A549 (cell line): ENCODE measurements around the gene COPG1. TPM values are rescaled to one million over a fixed set of nuclear protein-coding genes. Genes with fewer than 3 reads are reported as not detected.

Source experiments
- ATAC-seq, 2 experiments: fragments of 200-7000 bp in 1 of 2; fragments of >200 bp in 1 of 2; cut with Nextera tagmentation in 1 of 2; cut with Tn5 transposase in 1 of 2; 3 replicates each; pipeline versions ENCODE4 v1.8.0 to v1.9.1; 2018 to 2020; ENCODE audit warnings: mild to moderate bottlenecking in 1 of 2, moderate library complexity in 1 of 2
- CTCF ChIA-PET: fragments of 300-600 bp; sonication (Branson Sonifier 250); formaldehyde crosslinking; extraction: SDS; loops from one replicate; lab custom pipeline; 2021; ENCODE audit warnings: antibody characterized with exemption, inconsistent platforms; lab: Yijun Ruan, JAX
- POLR2A ChIA-PET: fragments of 350-600 bp; formaldehyde crosslinking; extraction: SDS; loops from one replicate; lab custom pipeline; 2021; ENCODE audit warnings: antibody characterized with exemption, inconsistent platforms; lab: Yijun Ruan, JAX
- DNase-seq, 2 experiments: peaks; one replicate each; pipeline versions ENCODE4 v3.0.0 to v3.0.0-alpha.2; 2011 to 2016; ENCODE audit warnings: low read depth in 1 of 2, low spot score in 1 of 2
- FAIRE-seq: peaks from 2 replicates; lab custom pipeline; 2011; peaks lifted over from hg19 to GRCh38; lab: Jason Lieb, UNC
- H3K27ac ChIP-seq, 2 experiments: fragments of >200 bp; sonication (Bioruptor Twin); formaldehyde crosslinking; 3 replicates each; pipeline ENCODE4 v1.5.1; 2016 to 2017
- H3K4me1 ChIP-seq: fragments of >200 bp; sonication (Bioruptor Twin); formaldehyde crosslinking; 3 replicates; pipeline ENCODE4 v1.6.1; 2016
- H3K4me2 ChIP-seq: fragments of >200 bp; sonication (Bioruptor Twin); formaldehyde crosslinking; 3 replicates; pipeline ENCODE4 v1.6.1; 2016
- H3K4me3 ChIP-seq: fragments of >200 bp; sonication (Bioruptor Twin); formaldehyde crosslinking; 3 replicates; pipeline ENCODE4 v1.5.1; 2016
- H3K9me3 ChIP-seq: fragments of >200 bp; sonication (Bioruptor Twin); formaldehyde crosslinking; 3 replicates; pipeline ENCODE4 v1.6.1; 2016
- BCL3 ChIP-seq: fragments of >200 bp; sonication (Bioruptor Twin); formaldehyde crosslinking; IDR thresholded peaks from 3 replicates; pipeline ENCODE4 v1.6.1; 2016
- CTCF ChIP-seq: fragments of >200 bp; sonication (Bioruptor Twin); formaldehyde crosslinking; IDR thresholded peaks from 3 replicates; pipeline ENCODE4 v1.5.1; 2016
- ESRRA ChIP-seq: fragments of 150-350 bp; IDR thresholded peaks from 2 replicates; pipeline ENCODE4 v1.6.1; 2014; ENCODE audit warnings: mild to moderate bottlenecking, low read length, borderline replicate concordance
- FOXS1 ChIP-seq: fragments of 250-450 bp; sonication (Bioruptor Pico); IDR thresholded peaks from 2 replicates; pipeline ENCODE4 v1.5.0; 2020; ENCODE audit warnings: mild to moderate bottlenecking, moderate library complexity
- HMGXB4 ChIP-seq: fragments of 250-450 bp; sonication (Bioruptor Pico); IDR thresholded peaks from 2 replicates; pipeline ENCODE4 v1.5.0; 2021; ENCODE audit warnings: mild to moderate bottlenecking, moderate library complexity, borderline replicate concordance
- KDM1A ChIP-seq: fragments of 200-600 bp; sonication (generic); IDR thresholded peaks from 2 replicates; pipeline ENCODE4 v1.6.1; 2016; ENCODE audit warnings: low read depth, mild to moderate bottlenecking
- MAFK ChIP-seq: fragments of 450-650 bp; IDR thresholded peaks from 2 replicates; pipeline ENCODE4 v1.6.1; 2014; ENCODE audit not compliant: partially characterized antibody
- MAZ ChIP-seq: fragments of 150-350 bp; IDR thresholded peaks from 2 replicates; pipeline ENCODE4 v1.6.1; 2014; ENCODE audit warnings: antibody characterized with exemption, low read depth, low read length, borderline replicate concordance
- NFE2L2 ChIP-seq: fragments of 150-350 bp; conservative IDR thresholded peaks from 2 replicates; pipeline ENCODE4 v1.6.1; 2014; ENCODE audit warnings: low read length
- NR3C1 ChIP-seq: fragments of >200 bp; sonication (Bioruptor Twin); formaldehyde crosslinking; IDR thresholded peaks from 3 replicates; pipeline ENCODE4 v1.6.1; 2017
- PHF8 ChIP-seq: fragments of 200-600 bp; sonication (generic); IDR thresholded peaks from 2 replicates; pipeline ENCODE4 v1.6.1; 2016; ENCODE audit warnings: low read depth, mild to moderate bottlenecking, antibody characterized with exemption, moderate library complexity, borderline replicate concordance
- SMC3 ChIP-seq: fragments of >200 bp; sonication (Bioruptor Twin); formaldehyde crosslinking; IDR thresholded peaks from 3 replicates; pipeline ENCODE4 v1.6.1; 2018; ENCODE audit warnings: inconsistent platforms
- SREBF2 ChIP-seq: fragments of 450-650 bp; IDR thresholded peaks from 2 replicates; pipeline ENCODE4 v1.6.1; 2014; ENCODE audit warnings: mild to moderate bottlenecking, moderate library complexity
- ZNF302 ChIP-seq: fragments of 250-450 bp; sonication (Bioruptor Pico); IDR thresholded peaks from 2 replicates; pipeline ENCODE4 v1.9.0; 2021; ENCODE audit warnings: inconsistent platforms, mild to moderate bottlenecking, moderate library complexity
- WGBS: methylation state at CpG from one replicate; pipeline ENCODE4 v1.1.6; 2017; ENCODE audit errors: missing lambda C conversion rate; 5-methylcytosine and 5-hydroxymethylcytosine counted together
- polyA plus RNA-seq, 4 experiments: library from polyadenylated mRNA; depleted of rRNA in 3 of 4; stranded (reverse); fragments of >200 nt; fragmentation: RNase III in 1 of 4; extraction: RNeasy Plus Mini Kit Qiagen cat#74134 plus additional on column Dnase treatment in 1 of 4; gene quantifications; 2 replicates in 3 of 4; 3 replicates in 1 of 4; pipeline ENCODE4 v1.2.3, GENCODE V29; 2011 to 2017
- TF ChIP-seq, protein P1 (sequence below): IDR thresholded peaks from 2 replicates; pipeline ENCODE4 v1.6.1; 2012
- TF ChIP-seq, protein P2 (sequence below): fragments of >200 bp; sonication (Bioruptor Twin); formaldehyde crosslinking; IDR thresholded peaks from 2 replicates; pipeline ENCODE4 v1.6.1; 2016

The COPG1 gene
- polyA plus RNA-seq, 2 of the 4 experiments (the other 2 are of a cell fraction): 80.6 to 90.2 TPM

GRCh38 chr3:129286081-129286480 is 36.7 kb downstream of the COPG1 start:
- Histone ChIP-seq H3K4me3 (no peak overlapping the region), H3K9me3 (no peaks in the 10 kb centered on the region), H3K4me1 (peaks cover 6% of the 10 kb centered on the region; the same call in 1 of the 3 replicates), H3K27ac (no peak overlapping the region), H3K4me2 (no peak overlapping the region)
- ATAC-seq (no peak), DNase-seq (no peak), FAIRE-seq (no peak)
- ChIA-PET POLR2A (no interaction called here), CTCF (no interaction called here)
- TF ChIP-seq SREBF2: no peak
- TF ChIP-seq BCL3: no peak
- TF ChIP-seq ZNF302 (CRISPR knock-in tag): no peak
- TF ChIP-seq NFE2L2: no peak
- TF ChIP-seq CTCF: no peak
- no peak for TF ChIP-seq ESRRA
- TF ChIP-seq, protein P1, sequence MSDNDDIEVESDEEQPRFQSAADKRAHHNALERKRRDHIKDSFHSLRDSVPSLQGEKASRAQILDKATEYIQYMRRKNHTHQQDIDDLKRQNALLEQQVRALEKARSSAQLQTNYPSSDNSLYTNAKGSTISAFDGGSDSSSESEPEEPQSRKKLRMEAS: no peak
- no peak for TF ChIP-seq HMGXB4 (CRISPR knock-in tag)
- TF ChIP-seq PHF8: no peak
- TF ChIP-seq KDM1A: no peak
- no peak for TF ChIP-seq MAFK
- no peak for TF ChIP-seq NR3C1
- no peak for TF ChIP-seq MAZ
- TF ChIP-seq SMC3: no peak
- TF ChIP-seq, protein P2, sequence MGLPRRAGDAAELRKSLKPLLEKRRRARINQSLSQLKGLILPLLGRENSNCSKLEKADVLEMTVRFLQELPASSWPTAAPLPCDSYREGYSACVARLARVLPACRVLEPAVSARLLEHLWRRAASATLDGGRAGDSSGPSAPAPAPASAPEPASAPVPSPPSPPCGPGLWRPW: no peak
- WGBS: 85% methylated on average over 2 of the region's 2 CpGs

- no peak for FAIRE-seq
- TF ChIP-seq, protein P2: no peak
- Histone ChIP-seq H3K4me2 (no peak overlapping the region), H3K4me3 (no peak overlapping the region), H3K27ac (no peak overlapping the region), H3K4me1 (no peaks in the 10 kb centered on the region), H3K9me3 (no peaks in the 10 kb centered on the region)
- ChIA-PET POLR2A (no interaction called here), CTCF (no interaction called here)
- DNase-seq: no peak
- ATAC-seq: no peak
- 89% methylated on average over 3 of the region's 3 CpGs for WGBS
These were observed 39.0 kb downstream of the COPG1 start for GRCh38 chr3:129288446-129288845.

GRCh38 chr3:129289201-129289921 is 40.0 kb downstream of the COPG1 start:
- ChIA-PET POLR2A (no interaction called here), CTCF (interaction anchor here (0.6 to 1.4 kb wide), 2 partner anchors 43 to 59 kb away, joined by 3 to 4 read pairs; no protein-coding TSS in a partner anchor)
- Histone ChIP-seq H3K4me2 (no peak overlapping the region), H3K27ac (no peak overlapping the region)
- FAIRE-seq: no peak
- 87% methylated on average over 6 of the region's 6 CpGs for WGBS
- no peak for ATAC-seq
- no peak for TF ChIP-seq FOXS1 (CRISPR knock-in tag)
- TF ChIP-seq, all 56 proteins: peak for 0
- no peak overlapping the region for H3K4me3 ChIP-seq
- no peaks in the 10 kb centered on the region for H3K9me3 ChIP-seq
- H3K4me1 ChIP-seq: no peaks in the 10 kb centered on the region
- DNase-seq: no peak
